HepG2 (cell line): ENCODE measurements around the gene HNRNPF. TPM values are rescaled to one million over a fixed set of nuclear protein-coding genes. Genes with fewer than 3 reads are reported as not detected.

ENCODE experiments used
- AGO2 ChIP-seq: fragments of 200-400 bp; formaldehyde crosslinking; optimal IDR thresholded peaks from 2 replicates; pipeline ENCODE3; 2017; ENCODE audit warnings: mild to moderate bottlenecking, low read depth, low read length, moderate library complexity
- ATF1 ChIP-seq: IDR thresholded peaks from 2 replicates; pipeline ENCODE4 v1.6.1; 2016; ENCODE audit warnings: mild to moderate bottlenecking, control low read depth
- FOXO1 ChIP-seq: sonication (generic); formaldehyde crosslinking; IDR thresholded peaks from 2 replicates; pipeline ENCODE4 v1.4.0; 2020; ENCODE audit warnings: missing genetic modification reagents
- HDAC1 ChIP-seq: sonication (generic); formaldehyde crosslinking; IDR thresholded peaks from 2 replicates; pipeline ENCODE4 v1.5.1; 2020; ENCODE audit warnings: mild to moderate bottlenecking, missing genetic modification reagents
- KLF11 ChIP-seq: IDR thresholded peaks from 2 replicates; pipeline ENCODE4 v1.6.1; 2016; ENCODE audit warnings: missing compliant biosample characterization
- MEIS2 ChIP-seq: sonication (generic); formaldehyde crosslinking; IDR thresholded peaks from 2 replicates; pipeline ENCODE4 v1.9.0; 2021; ENCODE audit warnings: mild to moderate bottlenecking, missing genetic modification reagents
- MXD4 ChIP-seq: IDR thresholded peaks from 2 replicates; pipeline ENCODE4 v1.6.1; 2016; ENCODE audit warnings: mild to moderate bottlenecking, missing biosample characterization, missing genetic modification reagents
- NCOA2 ChIP-seq: sonication (generic); formaldehyde crosslinking; IDR thresholded peaks from 2 replicates; pipeline ENCODE4 v1.8.0; 2022; ENCODE audit warnings: inconsistent platforms
- PAX8 ChIP-seq: sonication (generic); formaldehyde crosslinking; IDR thresholded peaks from 2 replicates; pipeline ENCODE4 v1.8.0; 2022; ENCODE audit warnings: mild to moderate bottlenecking, missing genetic modification reagents, borderline replicate concordance
- SSRP1 ChIP-seq: IDR thresholded peaks from 2 replicates; pipeline ENCODE4 v1.6.1; 2016; ENCODE audit warnings: control low read depth
- TRIM24 ChIP-seq: sonication (generic); formaldehyde crosslinking; IDR thresholded peaks from 2 replicates; pipeline ENCODE4 v1.8.0; 2022; ENCODE audit warnings: mild to moderate bottlenecking, missing genetic modification reagents
- ZFAT ChIP-seq: sonication (generic); formaldehyde crosslinking; conservative IDR thresholded peaks from 2 replicates; pipeline ENCODE4 v1.8.1; 2023; ENCODE audit warnings: missing genetic modification reagents, inconsistent platforms
- ZFP36L1 ChIP-seq: sonication (generic); formaldehyde crosslinking; IDR thresholded peaks from 2 replicates; pipeline ENCODE4 v1.8.0; 2022; ENCODE audit warnings: mild to moderate bottlenecking, missing genetic modification reagents, moderate library complexity
- ZNF678 ChIP-seq: sonication (generic); formaldehyde crosslinking; IDR thresholded peaks from 2 replicates; pipeline ENCODE4 v1.4.0; 2020; ENCODE audit warnings: mild to moderate bottlenecking, missing genetic modification reagents
- ZNF83 ChIP-seq: sonication (generic); formaldehyde crosslinking; IDR thresholded peaks from 2 replicates; pipeline ENCODE4 v1.4.0; 2020; ENCODE audit warnings: missing genetic modification reagents, mild to moderate bottlenecking, borderline replicate concordance
- ZSCAN20 ChIP-seq: sonication (generic); formaldehyde crosslinking; IDR thresholded peaks from 2 replicates; pipeline ENCODE4 v1.4.0; 2020; ENCODE audit warnings: missing genetic modification reagents, mild to moderate bottlenecking, borderline replicate concordance
- polyA plus RNA-seq, 8 experiments: library from polyadenylated mRNA; depleted of rRNA in 3 of 8; stranded (reverse) in 7 of 8; unstranded in 1 of 8; fragments of >200 nt; fragmentation: Illumina TruSeq in 4 of 8; extraction: Trizol in 4 of 8; gene quantifications; 2 replicates each; pipeline versions ENCODE4 v1.2.1 to v1.2.3, GENCODE V29; 2011 to 2016; ENCODE audit warnings: low read depth in 4 of 8, missing spikeins in 1 of 8, mixed read lengths in 1 of 8; ENCODE audit not compliant: insufficient read depth in 1 of 8
- total RNA-seq, 5 experiments: library from RNA; depleted of rRNA; stranded (reverse); fragments of >200 nt; fragmentation: Illumina TruSeq; extraction: Trizol; gene quantifications; 2 replicates each; pipeline ENCODE4 v1.2.3, GENCODE V29; 2016; ENCODE audit warnings: low read depth in 1 of 5
- TF ChIP-seq, protein P1 (sequence below): sonication (generic); formaldehyde crosslinking; conservative IDR thresholded peaks from 2 replicates; pipeline ENCODE4 v1.4.0; 2020; ENCODE audit warnings: mild to moderate bottlenecking, missing genetic modification reagents, moderate library complexity
- TF ChIP-seq, protein P2 (sequence below): sonication (generic); formaldehyde crosslinking; IDR thresholded peaks from 2 replicates; pipeline ENCODE4 v1.5.1; 2020; ENCODE audit warnings: mild to moderate bottlenecking, missing genetic modification reagents
- TF ChIP-seq, protein P3 (sequence below): sonication (generic); formaldehyde crosslinking; IDR thresholded peaks from 2 replicates; pipeline ENCODE4 v1.4.0; 2020; ENCODE audit warnings: missing genetic modification reagents, low read depth, mild to moderate bottlenecking, borderline replicate concordance
- TF ChIP-seq, protein P4 (sequence below): sonication (generic); formaldehyde crosslinking; IDR thresholded peaks from 2 replicates; pipeline ENCODE4 v1.4.0; 2020; ENCODE audit warnings: missing genetic modification reagents, mild to moderate bottlenecking, borderline replicate concordance
- TF ChIP-seq, protein P5 (sequence below): sonication (generic); formaldehyde crosslinking; IDR thresholded peaks from 2 replicates; pipeline ENCODE4 v1.4.0; 2020; ENCODE audit warnings: mild to moderate bottlenecking, low read depth, missing genetic modification reagents

Gene HNRNPF
- total and polyA plus RNA-seq, 2 of the 13 experiments (the other 11 are each of a cell fraction or from before 2014, with no cell fraction given) = 166 to 308 TPM

DNA sequence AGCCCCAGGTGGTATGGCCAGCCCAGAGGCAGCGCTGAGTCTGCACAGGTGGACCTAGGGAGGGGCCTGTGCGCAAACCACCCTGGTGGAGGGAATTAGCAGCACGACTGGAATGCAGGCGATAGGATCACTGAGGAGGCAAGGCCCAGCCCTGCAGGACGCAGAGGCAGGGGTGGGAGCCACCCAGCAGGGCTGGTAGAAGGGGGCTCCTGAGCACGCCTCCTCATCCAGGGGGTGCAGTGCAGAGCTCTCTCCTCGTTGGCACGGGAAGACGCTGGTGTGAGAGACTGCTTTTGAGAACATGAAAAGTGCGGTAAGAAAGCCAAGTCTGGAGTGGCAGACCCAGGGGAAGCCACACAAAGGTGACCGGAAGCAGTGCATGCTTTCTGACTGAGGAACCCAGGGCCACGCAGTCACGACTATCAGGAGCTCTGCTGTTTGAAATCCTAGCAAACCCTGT lies 31.5 kb downstream of the HNRNPF start (continued):
- no peak for TF ChIP-seq ATF1 (CRISPR knock-in tag)
- TF ChIP-seq ZSCAN20 = no peak
- TF ChIP-seq SSRP1 (CRISPR knock-in tag) = no peak
- no peak for TF ChIP-seq MXD4 (CRISPR knock-in tag)
- no peak for TF ChIP-seq KLF11 (CRISPR knock-in tag)
- TF ChIP-seq PAX8 (CRISPR knock-in tag) = no peak
- no peak for TF ChIP-seq NCOA2 (CRISPR knock-in tag)
- TF ChIP-seq, protein P1, sequence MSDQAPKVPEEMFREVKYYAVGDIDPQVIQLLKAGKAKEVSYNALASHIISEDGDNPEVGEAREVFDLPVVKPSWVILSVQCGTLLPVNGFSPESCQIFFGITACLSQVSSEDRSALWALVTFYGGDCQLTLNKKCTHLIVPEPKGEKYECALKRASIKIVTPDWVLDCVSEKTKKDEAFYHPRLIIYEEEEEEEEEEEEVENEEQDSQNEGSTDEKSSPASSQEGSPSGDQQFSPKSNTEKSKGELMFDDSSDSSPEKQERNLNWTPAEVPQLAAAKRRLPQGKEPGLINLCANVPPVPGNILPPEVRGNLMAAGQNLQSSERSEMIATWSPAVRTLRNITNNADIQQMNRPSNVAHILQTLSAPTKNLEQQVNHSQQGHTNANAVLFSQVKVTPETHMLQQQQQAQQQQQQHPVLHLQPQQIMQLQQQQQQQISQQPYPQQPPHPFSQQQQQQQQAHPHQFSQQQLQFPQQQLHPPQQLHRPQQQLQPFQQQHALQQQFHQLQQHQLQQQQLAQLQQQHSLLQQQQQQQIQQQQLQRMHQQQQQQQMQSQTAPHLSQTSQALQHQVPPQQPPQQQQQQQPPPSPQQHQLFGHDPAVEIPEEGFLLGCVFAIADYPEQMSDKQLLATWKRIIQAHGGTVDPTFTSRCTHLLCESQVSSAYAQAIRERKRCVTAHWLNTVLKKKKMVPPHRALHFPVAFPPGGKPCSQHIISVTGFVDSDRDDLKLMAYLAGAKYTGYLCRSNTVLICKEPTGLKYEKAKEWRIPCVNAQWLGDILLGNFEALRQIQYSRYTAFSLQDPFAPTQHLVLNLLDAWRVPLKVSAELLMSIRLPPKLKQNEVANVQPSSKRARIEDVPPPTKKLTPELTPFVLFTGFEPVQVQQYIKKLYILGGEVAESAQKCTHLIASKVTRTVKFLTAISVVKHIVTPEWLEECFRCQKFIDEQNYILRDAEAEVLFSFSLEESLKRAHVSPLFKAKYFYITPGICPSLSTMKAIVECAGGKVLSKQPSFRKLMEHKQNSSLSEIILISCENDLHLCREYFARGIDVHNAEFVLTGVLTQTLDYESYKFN (CRISPR knock-in tag) = no peak; the same call in 1 of the 2 replicates
- TF ChIP-seq, protein P2, sequence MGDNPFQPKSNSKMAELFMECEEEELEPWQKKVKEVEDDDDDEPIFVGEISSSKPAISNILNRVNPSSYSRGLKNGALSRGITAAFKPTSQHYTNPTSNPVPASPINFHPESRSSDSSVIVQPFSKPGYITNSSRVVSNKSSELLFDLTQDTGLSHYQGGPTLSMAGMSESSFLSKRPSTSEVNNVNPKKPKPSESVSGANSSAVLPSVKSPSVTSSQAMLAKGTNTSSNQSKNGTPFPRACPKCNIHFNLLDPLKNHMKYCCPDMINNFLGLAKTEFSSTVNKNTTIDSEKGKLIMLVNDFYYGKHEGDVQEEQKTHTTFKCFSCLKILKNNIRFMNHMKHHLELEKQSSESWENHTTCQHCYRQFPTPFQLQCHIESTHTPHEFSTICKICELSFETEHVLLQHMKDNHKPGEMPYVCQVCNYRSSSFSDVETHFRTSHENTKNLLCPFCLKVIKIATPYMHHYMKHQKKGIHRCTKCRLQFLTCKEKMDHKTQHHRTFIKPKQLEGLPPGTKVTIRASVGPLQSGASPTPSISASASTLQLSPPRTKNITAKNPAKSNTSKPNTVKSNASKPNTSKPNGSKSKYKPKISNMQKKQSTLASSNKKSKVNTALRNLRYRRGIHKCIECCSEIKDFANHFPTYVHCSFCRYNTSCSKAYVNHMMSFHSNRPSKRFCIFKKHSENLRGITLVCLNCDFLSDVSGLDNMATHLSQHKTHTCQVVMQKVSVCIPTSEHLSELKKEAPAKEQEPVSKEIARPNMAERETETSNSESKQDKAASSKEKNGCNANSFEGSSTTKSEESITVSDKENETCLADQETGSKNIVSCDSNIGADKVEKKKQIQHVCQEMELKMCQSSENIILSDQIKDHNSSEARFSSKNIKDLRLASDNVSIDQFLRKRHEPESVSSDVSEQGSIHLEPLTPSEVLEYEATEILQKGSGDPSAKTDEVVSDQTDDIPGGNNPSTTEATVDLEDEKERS (CRISPR knock-in tag) = no peak
- TF ChIP-seq, protein P3, sequence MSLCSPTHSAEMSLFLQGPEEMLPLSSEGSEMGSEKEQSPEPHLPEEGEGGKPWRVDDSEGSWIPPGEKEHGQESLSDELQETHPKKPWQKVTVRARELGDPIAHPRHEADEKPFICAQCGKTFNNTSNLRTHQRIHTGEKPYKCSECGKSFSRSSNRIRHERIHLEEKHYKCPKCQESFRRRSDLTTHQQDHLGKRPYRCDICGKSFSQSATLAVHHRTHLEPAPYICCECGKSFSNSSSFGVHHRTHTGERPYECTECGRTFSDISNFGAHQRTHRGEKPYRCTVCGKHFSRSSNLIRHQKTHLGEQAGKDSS (CRISPR knock-in tag) = 0 out of 2 replicates have a peak, but pooled peaks have one; percentile 33
- TF ChIP-seq HDAC1 (CRISPR knock-in tag) = 0 out of 2 replicates have a peak, but pooled peaks have one; percentile 54
- TF ChIP-seq, protein P4, sequence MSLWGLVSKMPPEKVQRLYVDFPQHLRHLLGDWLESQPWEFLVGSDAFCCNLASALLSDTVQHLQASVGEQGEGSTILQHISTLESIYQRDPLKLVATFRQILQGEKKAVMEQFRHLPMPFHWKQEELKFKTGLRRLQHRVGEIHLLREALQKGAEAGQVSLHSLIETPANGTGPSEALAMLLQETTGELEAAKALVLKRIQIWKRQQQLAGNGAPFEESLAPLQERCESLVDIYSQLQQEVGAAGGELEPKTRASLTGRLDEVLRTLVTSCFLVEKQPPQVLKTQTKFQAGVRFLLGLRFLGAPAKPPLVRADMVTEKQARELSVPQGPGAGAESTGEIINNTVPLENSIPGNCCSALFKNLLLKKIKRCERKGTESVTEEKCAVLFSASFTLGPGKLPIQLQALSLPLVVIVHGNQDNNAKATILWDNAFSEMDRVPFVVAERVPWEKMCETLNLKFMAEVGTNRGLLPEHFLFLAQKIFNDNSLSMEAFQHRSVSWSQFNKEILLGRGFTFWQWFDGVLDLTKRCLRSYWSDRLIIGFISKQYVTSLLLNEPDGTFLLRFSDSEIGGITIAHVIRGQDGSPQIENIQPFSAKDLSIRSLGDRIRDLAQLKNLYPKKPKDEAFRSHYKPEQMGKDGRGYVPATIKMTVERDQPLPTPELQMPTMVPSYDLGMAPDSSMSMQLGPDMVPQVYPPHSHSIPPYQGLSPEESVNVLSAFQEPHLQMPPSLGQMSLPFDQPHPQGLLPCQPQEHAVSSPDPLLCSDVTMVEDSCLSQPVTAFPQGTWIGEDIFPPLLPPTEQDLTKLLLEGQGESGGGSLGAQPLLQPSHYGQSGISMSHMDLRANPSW = no peak
- no peak for TF ChIP-seq ZNF83 (CRISPR knock-in tag)
- TF ChIP-seq, protein P5, sequence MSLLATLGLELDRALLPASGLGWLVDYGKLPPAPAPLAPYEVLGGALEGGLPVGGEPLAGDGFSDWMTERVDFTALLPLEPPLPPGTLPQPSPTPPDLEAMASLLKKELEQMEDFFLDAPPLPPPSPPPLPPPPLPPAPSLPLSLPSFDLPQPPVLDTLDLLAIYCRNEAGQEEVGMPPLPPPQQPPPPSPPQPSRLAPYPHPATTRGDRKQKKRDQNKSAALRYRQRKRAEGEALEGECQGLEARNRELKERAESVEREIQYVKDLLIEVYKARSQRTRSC = no peak
- TF ChIP-seq TRIM24 (CRISPR knock-in tag) = no peak
- TF ChIP-seq ZNF678 (CRISPR knock-in tag) = no peak
- TF ChIP-seq ZFAT = no peak
- TF ChIP-seq FOXO1 (CRISPR knock-in tag) = no peak
- no peak for TF ChIP-seq ZFP36L1 (CRISPR knock-in tag)
- TF ChIP-seq MEIS2 (CRISPR knock-in tag) = no peak
- TF ChIP-seq AGO2 = no peak
